ENCODE results near the gene SLC35E3.
A peak's percentile ranks its signal among the peaks of the same experiment; 100 is the strongest.

GRCh38 chr12:68784015-68784414 lies 38.0 kb downstream of the SLC35E3 start:
- TF ChIP-seq CTCF (IDR thresholded peaks at IDR 0.05) (no peak), EP300 (IDR thresholded peaks at IDR 0.05) (peak in 1 of 2 donors; percentile 13), POLR2A (IDR thresholded peaks at IDR 0.05) (no peak)
